GM23248 (cell line): ENCODE data around the gene NOTO.

Experiments used
- EZH2 ChIP-seq: fragments of 200-600 bp; sonication (generic); IDR thresholded peaks from 2 replicates; pipeline ENCODE4 v1.6.1; 2018; ENCODE audit warnings: antibody characterized with exemption, mild to moderate bottlenecking; ENCODE audit not compliant: insufficient read depth, poor library complexity, severe bottlenecking
- EZH2phosphoT487 ChIP-seq: fragments of 200-600 bp; sonication (generic); IDR thresholded peaks from 2 replicates; pipeline ENCODE4 v1.6.1; 2018; ENCODE audit warnings: antibody characterized with exemption, moderate library complexity, mild to moderate bottlenecking, low read depth; ENCODE audit not compliant: insufficient read depth

DNA sequence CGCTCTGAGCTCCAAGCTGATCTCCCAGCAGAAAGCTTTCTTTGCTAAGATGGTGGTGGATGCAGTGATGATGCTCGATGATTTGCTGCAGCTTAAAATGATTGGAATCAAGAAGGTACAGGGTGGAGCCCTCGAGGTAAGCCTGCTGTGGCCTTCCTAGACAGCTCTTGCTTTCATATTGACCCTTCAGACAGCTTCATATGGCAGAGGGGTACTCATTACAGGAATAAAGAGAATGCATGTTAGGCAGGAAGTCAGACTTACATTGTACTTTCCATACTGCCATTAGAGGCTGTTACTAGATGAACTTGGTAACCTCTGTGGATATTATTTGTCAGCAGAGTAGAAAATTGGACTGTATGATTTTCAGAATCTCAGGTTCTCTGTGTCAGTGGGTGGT lies 42.2 kb downstream of the NOTO start:
- TF ChIP-seq EZH2: no peak
- TF ChIP-seq EZH2phosphoT487: no peak
